K562 (cell line): ENCODE results near the gene JPH4. TPM values are rescaled to one million over a fixed set of nuclear protein-coding genes. Genes with fewer than 3 reads are reported as not detected.

ENCODE experiments used
- ARHGAP35 ChIP-seq: fragments of 450-650 bp; IDR thresholded peaks from 2 replicates; pipeline ENCODE4 v1.6.1; 2018; ENCODE audit not compliant: partially characterized antibody
- E2F1 ChIP-seq: sonication (generic); formaldehyde crosslinking; IDR thresholded peaks from 2 replicates; pipeline ENCODE4 v1.8.1; 2023; ENCODE audit warnings: mild to moderate bottlenecking, missing genetic modification reagents, moderate library complexity
- HMBOX1 ChIP-seq: sonication (generic); IDR thresholded peaks from 2 replicates; pipeline ENCODE4 v1.6.1; 2016
- HMG20A ChIP-seq: fragments of 450-650 bp; formaldehyde crosslinking; conservative IDR thresholded peaks from 2 replicates; pipeline ENCODE4 v1.4.0; 2020; ENCODE audit warnings: mild to moderate bottlenecking, mixed read lengths
- KAT2B ChIP-seq: IDR thresholded peaks from one replicate; pipeline ENCODE4 v1.6.1; 2012; ENCODE audit warnings: low read depth, mild to moderate bottlenecking, control low read depth, inconsistent platforms, low read length, moderate library complexity
- SIX5 ChIP-seq, 2 experiments: IDR thresholded peaks; 2 replicates each; pipeline ENCODE4 v1.6.1; 2011; ENCODE audit warnings: low read length in 2 of 2, borderline replicate concordance in 1 of 2, low read depth in 1 of 2, mild to moderate bottlenecking in 1 of 2, moderate library complexity in 1 of 2; ENCODE audit not compliant: insufficient read depth in 1 of 2
- SRSF7 ChIP-seq: fragments of 200-400 bp; formaldehyde crosslinking; optimal IDR thresholded peaks from 2 replicates; pipeline ENCODE3; 2017; ENCODE audit warnings: mild to moderate bottlenecking, low read depth, low read length
- TAF7 ChIP-seq: fragments of 450-650 bp; IDR thresholded peaks from 2 replicates; pipeline ENCODE4 v1.6.1; 2016; ENCODE audit warnings: missing genetic modification characterization, missing compliant biosample characterization
- TAL1 ChIP-seq: fragments of 450-650 bp; IDR thresholded peaks from 2 replicates; pipeline ENCODE4 v1.6.1; 2016; ENCODE audit warnings: mild to moderate bottlenecking
- ZBTB2 ChIP-seq: fragments of 450-650 bp; IDR thresholded peaks from 2 replicates; pipeline ENCODE4 v1.6.1; 2016; ENCODE audit warnings: antibody characterized with exemption
- ZC3H11A ChIP-seq: IDR thresholded peaks from 2 replicates; pipeline ENCODE4 v1.6.1; 2012; ENCODE audit warnings: low read depth, low read length, improper control_type of control experiment
- ZC3H8 ChIP-seq: fragments of 450-650 bp; IDR thresholded peaks from 2 replicates; pipeline ENCODE4 v1.6.1; 2017
- ZNF3 ChIP-seq: fragments of 250-450 bp; sonication (Bioruptor Pico); IDR thresholded peaks from 2 replicates; pipeline ENCODE4 v1.5.0; 2021; ENCODE audit warnings: mild to moderate bottlenecking, moderate library complexity
- ZNF77 ChIP-seq: fragments of 250-450 bp; sonication (Bioruptor Pico); IDR thresholded peaks from 2 replicates; pipeline ENCODE4 v1.5.0; 2020
- polyA plus RNA-seq, 8 experiments: library from polyadenylated mRNA; depleted of rRNA in 4 of 8; stranded (reverse) in 5 of 8; unstranded in 3 of 8; fragments of >200 nt; fragmentation: Nextera tagmentation in 2 of 8; fragmentation: Illumina TruSeq in 1 of 8; extraction: Ambion mirVana in 2 of 8; extraction: Trizol in 1 of 8; gene quantifications; 2 replicates each; pipeline versions ENCODE4 v1.2.1 to v1.2.3, GENCODE V29; 2011 to 2014; ENCODE audit warnings: inconsistent platforms in 1 of 8, missing spikeins in 1 of 8
- total RNA-seq, 7 experiments: library from RNA; depleted of rRNA in 6 of 7; stranded (reverse); fragments of >200 nt in 6 of 7; fragmentation: Illumina TruSeq in 2 of 7; extraction: Trizol in 2 of 7; gene quantifications; 2 replicates each; pipeline versions ENCODE4 v1.2.1 to v1.2.3, GENCODE V29; 2011 to 2021; ENCODE audit warnings: low replicate concordance in 1 of 7
- TF ChIP-seq, protein P1 (sequence below): fragments of 450-650 bp; IDR thresholded peaks from 2 replicates; pipeline ENCODE4 v1.6.1; 2018; ENCODE audit not compliant: partially characterized antibody
- TF ChIP-seq, protein P2 (sequence below): conservative IDR thresholded peaks from 2 replicates; pipeline ENCODE4 v1.6.1; 2011; ENCODE audit warnings: low read depth, mild to moderate bottlenecking, low read length; ENCODE audit not compliant: control insufficient read depth

The JPH4 gene
- total and polyA plus RNA-seq, 9 of the 15 experiments (the other 6 are each of a cell fraction or from before 2014, with no cell fraction given): 0.04 to 0.13 (median 0.06) TPM; not detected in 5

- TF ChIP-seq, protein P1, sequence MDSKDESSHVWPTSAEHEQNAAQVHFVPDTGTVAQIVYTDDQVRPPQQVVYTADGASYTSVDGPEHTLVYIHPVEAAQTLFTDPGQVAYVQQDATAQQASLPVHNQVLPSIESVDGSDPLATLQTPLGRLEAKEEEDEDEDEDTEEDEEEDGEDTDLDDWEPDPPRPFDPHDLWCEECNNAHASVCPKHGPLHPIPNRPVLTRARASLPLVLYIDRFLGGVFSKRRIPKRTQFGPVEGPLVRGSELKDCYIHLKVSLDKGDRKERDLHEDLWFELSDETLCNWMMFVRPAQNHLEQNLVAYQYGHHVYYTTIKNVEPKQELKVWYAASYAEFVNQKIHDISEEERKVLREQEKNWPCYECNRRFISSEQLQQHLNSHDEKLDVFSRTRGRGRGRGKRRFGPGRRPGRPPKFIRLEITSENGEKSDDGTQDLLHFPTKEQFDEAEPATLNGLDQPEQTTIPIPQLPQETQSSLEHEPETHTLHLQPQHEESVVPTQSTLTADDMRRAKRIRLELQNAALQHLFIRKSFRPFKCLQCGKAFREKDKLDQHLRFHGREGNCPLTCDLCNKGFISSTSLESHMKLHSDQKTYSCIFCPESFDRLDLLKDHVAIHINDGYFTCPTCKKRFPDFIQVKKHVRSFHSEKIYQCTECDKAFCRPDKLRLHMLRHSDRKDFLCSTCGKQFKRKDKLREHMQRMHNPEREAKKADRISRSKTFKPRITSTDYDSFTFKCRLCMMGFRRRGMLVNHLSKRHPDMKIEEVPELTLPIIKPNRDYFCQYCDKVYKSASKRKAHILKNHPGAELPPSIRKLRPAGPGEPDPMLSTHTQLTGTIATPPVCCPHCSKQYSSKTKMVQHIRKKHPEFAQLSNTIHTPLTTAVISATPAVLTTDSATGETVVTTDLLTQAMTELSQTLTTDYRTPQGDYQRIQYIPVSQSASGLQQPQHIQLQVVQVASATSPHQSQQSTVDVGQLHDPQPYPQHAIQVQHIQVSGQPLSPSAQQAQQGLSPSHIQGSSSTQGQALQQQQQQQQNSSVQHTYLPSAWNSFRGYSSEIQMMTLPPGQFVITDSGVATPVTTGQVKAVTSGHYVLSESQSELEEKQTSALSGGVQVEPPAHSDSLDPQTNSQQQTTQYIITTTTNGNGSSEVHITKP: peak; percentile 63
- TF ChIP-seq HMBOX1 (no peak), SRSF7 (no peak), SIX5 (IDR thresholded peaks at IDR 0.05; ENCODE audit: borderline replicate concordance in 1 of 2, insufficient read depth in 1 of 2, low read depth in 1 of 2, low read length in 2 of 2) (peak; percentile 22 to 46; a peak in 2 of 4 replicates), ARHGAP35 (no peak), TAL1 (no peak), ZC3H8 (no peak), ZBTB2 (no peak), HMG20A (CRISPR knock-in tag) (no peak), ZNF3 (CRISPR knock-in tag) (no peak), E2F1 (CRISPR knock-in tag) (no peak), KAT2B (no peak), ZNF77 (CRISPR knock-in tag) (no peak), TAF7 (tag) (no peak), ZC3H11A (no peak)
- TF ChIP-seq, protein P2, sequence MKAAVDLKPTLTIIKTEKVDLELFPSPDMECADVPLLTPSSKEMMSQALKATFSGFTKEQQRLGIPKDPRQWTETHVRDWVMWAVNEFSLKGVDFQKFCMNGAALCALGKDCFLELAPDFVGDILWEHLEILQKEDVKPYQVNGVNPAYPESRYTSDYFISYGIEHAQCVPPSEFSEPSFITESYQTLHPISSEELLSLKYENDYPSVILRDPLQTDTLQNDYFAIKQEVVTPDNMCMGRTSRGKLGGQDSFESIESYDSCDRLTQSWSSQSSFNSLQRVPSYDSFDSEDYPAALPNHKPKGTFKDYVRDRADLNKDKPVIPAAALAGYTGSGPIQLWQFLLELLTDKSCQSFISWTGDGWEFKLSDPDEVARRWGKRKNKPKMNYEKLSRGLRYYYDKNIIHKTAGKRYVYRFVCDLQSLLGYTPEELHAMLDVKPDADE: 0 out of 2 replicates have a peak, but pooled peaks have one; percentile 29
These were observed 27.1 kb downstream of the JPH4 start, which contains the start of gene ZFHX2 (continued) for GRCh38 chr14:23551266-23552028.
